ENCODE results near the gene S100A16. TPM values are rescaled to one million over a fixed set of nuclear protein-coding genes. Genes with fewer than 3 reads are reported as not detected.
"Not testable (repeated sequence)": the region's sequence is repeated elsewhere in the genome, so short reads cannot be mapped to it uniquely, and the experiment has no call there.

S100A16 gene
- total RNA-seq, 3 donors from 2014 or later (not counting 1 experiment from before 2014, with no cell fraction given), result not detected

- Mint-ChIP-seq H3K27me3 (ENCODE audit: low read depth in 2 of 2) (peaks cover 19 to 27% of the 10 kb centered on the region in 2 donors), H3K4me3 (no peak overlapping the region), H3K36me3 (no peaks in the 10 kb centered on the region), H3K27ac (no peak overlapping the region), H3K9me3 (no peaks in the 10 kb centered on the region), H3K4me1 (no peaks in the 10 kb centered on the region)
- peaks cover 2% of the 10 kb centered on the region for H3K27me3 ChIP-seq (ENCODE audit: control insufficient read depth, insufficient read depth, low read length)
- H3K9me3 ChIP-seq (ENCODE audit: control insufficient read depth, insufficient read depth, low read length), result no peaks in the 10 kb centered on the region
- ATAC-seq (no peak), DNase-seq (no peak)
- TF ChIP-seq CTCF (IDR thresholded peaks at IDR 0.05), result no peak
- intact Hi-C loops (cut with micrococcal nuclease), result no loop called here
- no peak overlapping the region for H3K4me3 ChIP-seq (ENCODE audit: low read length)
- H3K36me3 ChIP-seq (ENCODE audit: control insufficient read depth, insufficient read depth, low read length), result no peaks in the 10 kb centered on the region
- H3K4me1 ChIP-seq (ENCODE audit: control insufficient read depth, insufficient read depth, low read length), result no peaks in the 10 kb centered on the region
- no peak overlapping the region for H3K27ac ChIP-seq (ENCODE audit: low read length)
These were observed 34.4 kb downstream of the S100A16 start for GRCh38 chr1:153578490-153578889.

GRCh38 chr1:153577624-153578051, 35.3 kb downstream of the S100A16 start:
- intact Hi-C loops (cut with micrococcal nuclease), result no loop called here
- H3K27ac Mint-ChIP-seq, result no peak overlapping the region

GRCh38 chr1:153577138-153577537, 35.8 kb downstream of the S100A16 start:
- no peaks in the 10 kb centered on the region for H3K4me1 ChIP-seq (ENCODE audit: control insufficient read depth, insufficient read depth, low read length)
- 28% methylated on average over 4 of the region's 4 CpGs for WGBS (ENCODE audit: insufficient coverage)
- H3K27me3 Mint-ChIP-seq (ENCODE audit: low read depth in 2 of 2), result peaks cover 19 to 27% of the 10 kb centered on the region in 2 donors
- H3K36me3 ChIP-seq (ENCODE audit: control insufficient read depth, insufficient read depth, low read length), result no peaks in the 10 kb centered on the region
- no peak overlapping the region for H3K4me3 Mint-ChIP-seq
- H3K4me1 Mint-ChIP-seq, result no peaks in the 10 kb centered on the region
- H3K27me3 ChIP-seq (ENCODE audit: control insufficient read depth, insufficient read depth, low read length), result peaks cover 2% of the 10 kb centered on the region
- DNase-seq (no peak), ATAC-seq (no peak)
- H3K27ac ChIP-seq (ENCODE audit: low read length), result no peak overlapping the region
- H3K4me3 ChIP-seq (ENCODE audit: low read length), result no peak overlapping the region
- no peaks in the 10 kb centered on the region for H3K9me3 ChIP-seq (ENCODE audit: control insufficient read depth, insufficient read depth, low read length)
- TF ChIP-seq CTCF (IDR thresholded peaks at IDR 0.05), result no peak
- intact Hi-C loops (cut with micrococcal nuclease), result no loop called here
- H3K36me3 Mint-ChIP-seq, result no peaks in the 10 kb centered on the region
- no peak overlapping the region for H3K27ac Mint-ChIP-seq
- H3K9me3 Mint-ChIP-seq, result no peaks in the 10 kb centered on the region

More at GRCh38 chr1:153577624-153578051, 35.3 kb downstream of the S100A16 start:
- no peak for TF ChIP-seq CTCF (IDR thresholded peaks at IDR 0.05)
- 71% methylated on average over 9 of the region's 9 CpGs for WGBS (ENCODE audit: insufficient coverage)
- Mint-ChIP-seq H3K4me3 (no peak overlapping the region), H3K4me1 (no peaks in the 10 kb centered on the region), H3K9me3 (no peaks in the 10 kb centered on the region), H3K27me3 (ENCODE audit: low read depth in 2 of 2) (peaks cover 19 to 27% of the 10 kb centered on the region in 2 donors), H3K36me3 (no peaks in the 10 kb centered on the region)
- ATAC-seq, result no peak
- Histone ChIP-seq H3K27me3 (ENCODE audit: control insufficient read depth, insufficient read depth, low read length) (peaks cover 2% of the 10 kb centered on the region), H3K36me3 (ENCODE audit: control insufficient read depth, insufficient read depth, low read length) (no peaks in the 10 kb centered on the region), H3K4me1 (ENCODE audit: control insufficient read depth, insufficient read depth, low read length) (no peaks in the 10 kb centered on the region), H3K27ac (ENCODE audit: low read length) (no peak overlapping the region), H3K9me3 (ENCODE audit: control insufficient read depth, insufficient read depth, low read length) (no peaks in the 10 kb centered on the region), H3K4me3 (ENCODE audit: low read length) (no peak overlapping the region)
- DNase-seq, result no peak

GRCh38 chr1:153575497-153575896, 37.4 kb downstream of the S100A16 start:
- H3K4me3 Mint-ChIP-seq; H3K27ac ChIP-seq (ENCODE audit: low read length); intact Hi-C loops (cut with micrococcal nuclease); H3K27ac Mint-ChIP-seq; DNase-seq; H3K9me3 Mint-ChIP-seq; ATAC-seq; H3K4me1 ChIP-seq (ENCODE audit: control insufficient read depth, insufficient read depth, low read length); H3K4me1 Mint-ChIP-seq; H3K4me3 ChIP-seq (ENCODE audit: low read length); H3K36me3 Mint-ChIP-seq; H3K27me3 ChIP-seq (ENCODE audit: control insufficient read depth, insufficient read depth, low read length); H3K36me3 ChIP-seq (ENCODE audit: control insufficient read depth, insufficient read depth, low read length); H3K9me3 ChIP-seq (ENCODE audit: control insufficient read depth, insufficient read depth, low read length): not testable (repeated sequence)
- peaks cover 22 to 27% of the 10 kb centered on the region in 2 donors for H3K27me3 Mint-ChIP-seq (ENCODE audit: low read depth in 2 of 2)
- WGBS (ENCODE audit: insufficient coverage), result 90% methylated on average over 6 of the region's 10 CpGs

- H3K27me3 ChIP-seq (ENCODE audit: control insufficient read depth, insufficient read depth, low read length); H3K27ac Mint-ChIP-seq; H3K4me1 ChIP-seq (ENCODE audit: control insufficient read depth, insufficient read depth, low read length); intact Hi-C loops (cut with micrococcal nuclease); H3K4me1 Mint-ChIP-seq; ATAC-seq; H3K9me3 ChIP-seq (ENCODE audit: control insufficient read depth, insufficient read depth, low read length); H3K36me3 ChIP-seq (ENCODE audit: control insufficient read depth, insufficient read depth, low read length); H3K27ac ChIP-seq (ENCODE audit: low read length); H3K4me3 Mint-ChIP-seq; DNase-seq; H3K4me3 ChIP-seq (ENCODE audit: low read length); H3K9me3 Mint-ChIP-seq; H3K36me3 Mint-ChIP-seq: not testable (repeated sequence)
- WGBS (ENCODE audit: insufficient coverage), result 94% methylated on average over 35 of the region's 35 CpGs
- peaks cover 22 to 27% of the 10 kb centered on the region in 2 donors for H3K27me3 Mint-ChIP-seq (ENCODE audit: low read depth in 2 of 2)
These were observed 37.9 kb downstream of the S100A16 start for GRCh38 chr1:153575081-153575491.

Data from natural killer cell (primary cell).